ENCODE results near the gene FAM13A. TPM values are rescaled to one million over a fixed set of nuclear protein-coding genes. Genes with fewer than 3 reads are reported as not detected.

FAM13A gene
- total and polyA plus RNA-seq, 2 of the 13 experiments (the other 11 are each of a cell fraction or from before 2014, with no cell fraction given), result 1.2 to 36.2 TPM

DNA sequence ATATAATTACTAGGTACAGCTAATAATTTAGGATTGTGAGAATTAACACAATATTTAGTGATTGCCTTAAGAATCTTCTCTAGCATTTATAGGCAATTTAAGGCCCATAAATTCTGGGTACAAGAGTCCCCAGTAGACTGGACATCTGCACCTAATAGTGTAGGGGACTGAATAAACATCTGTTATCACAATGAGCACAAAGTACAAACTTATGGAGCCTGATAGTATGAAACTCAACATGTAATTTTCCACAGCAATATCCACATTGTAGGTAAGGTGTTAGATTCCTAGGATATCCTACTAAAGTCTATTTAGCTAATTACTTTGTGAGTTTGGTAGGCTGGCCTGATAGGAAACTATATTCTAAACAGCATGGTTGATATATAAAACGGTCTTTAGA is 178.3 kb downstream of the FAM13A start (continued):
- TF ChIP-seq ZNF484 (CRISPR knock-in tag; IDR thresholded peaks at IDR 0.05; ENCODE audit: borderline replicate concordance, low read depth), result no peak
- peak; percentile 17; the same call in 1 of the 2 replicates for TF ChIP-seq RXRB (CRISPR knock-in tag; IDR thresholded peaks at IDR 0.05; ENCODE audit: borderline replicate concordance)
- TF ChIP-seq, protein P1, sequence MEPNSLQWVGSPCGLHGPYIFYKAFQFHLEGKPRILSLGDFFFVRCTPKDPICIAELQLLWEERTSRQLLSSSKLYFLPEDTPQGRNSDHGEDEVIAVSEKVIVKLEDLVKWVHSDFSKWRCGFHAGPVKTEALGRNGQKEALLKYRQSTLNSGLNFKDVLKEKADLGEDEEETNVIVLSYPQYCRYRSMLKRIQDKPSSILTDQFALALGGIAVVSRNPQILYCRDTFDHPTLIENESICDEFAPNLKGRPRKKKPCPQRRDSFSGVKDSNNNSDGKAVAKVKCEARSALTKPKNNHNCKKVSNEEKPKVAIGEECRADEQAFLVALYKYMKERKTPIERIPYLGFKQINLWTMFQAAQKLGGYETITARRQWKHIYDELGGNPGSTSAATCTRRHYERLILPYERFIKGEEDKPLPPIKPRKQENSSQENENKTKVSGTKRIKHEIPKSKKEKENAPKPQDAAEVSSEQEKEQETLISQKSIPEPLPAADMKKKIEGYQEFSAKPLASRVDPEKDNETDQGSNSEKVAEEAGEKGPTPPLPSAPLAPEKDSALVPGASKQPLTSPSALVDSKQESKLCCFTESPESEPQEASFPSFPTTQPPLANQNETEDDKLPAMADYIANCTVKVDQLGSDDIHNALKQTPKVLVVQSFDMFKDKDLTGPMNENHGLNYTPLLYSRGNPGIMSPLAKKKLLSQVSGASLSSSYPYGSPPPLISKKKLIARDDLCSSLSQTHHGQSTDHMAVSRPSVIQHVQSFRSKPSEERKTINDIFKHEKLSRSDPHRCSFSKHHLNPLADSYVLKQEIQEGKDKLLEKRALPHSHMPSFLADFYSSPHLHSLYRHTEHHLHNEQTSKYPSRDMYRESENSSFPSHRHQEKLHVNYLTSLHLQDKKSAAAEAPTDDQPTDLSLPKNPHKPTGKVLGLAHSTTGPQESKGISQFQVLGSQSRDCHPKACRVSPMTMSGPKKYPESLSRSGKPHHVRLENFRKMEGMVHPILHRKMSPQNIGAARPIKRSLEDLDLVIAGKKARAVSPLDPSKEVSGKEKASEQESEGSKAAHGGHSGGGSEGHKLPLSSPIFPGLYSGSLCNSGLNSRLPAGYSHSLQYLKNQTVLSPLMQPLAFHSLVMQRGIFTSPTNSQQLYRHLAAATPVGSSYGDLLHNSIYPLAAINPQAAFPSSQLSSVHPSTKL (CRISPR knock-in tag; IDR thresholded peaks at IDR 0.05), result peak; percentile 70
- TF ChIP-seq ZMYM4 (CRISPR knock-in tag; IDR thresholded peaks at IDR 0.05), result peak; percentile 38; the same call in 1 of the 2 replicates
- TF ChIP-seq ZNF564 (CRISPR knock-in tag; IDR thresholded peaks at IDR 0.05), result no peak
- TF ChIP-seq CBX1 (IDR thresholded peaks at IDR 0.05; ENCODE audit: low read depth), result no peak

- no peaks in the 10 kb centered on the region for H3K27me3 ChIP-seq (ENCODE audit: control insufficient read depth in 1 of 2, insufficient read depth in 2 of 2, low read length in 2 of 2)
- H3K9ac ChIP-seq (ENCODE audit: insufficient read depth, low read depth, low read length), result no peak overlapping the region
- peak overlapping the region in 1 of 3 experiments; percentile 33; a peak in 1 of 6 replicates for H3K4me3 ChIP-seq (replicated peaks in 1 of 3; ENCODE audit: insufficient read depth in 1 of 3, low read depth in 2 of 3, low read length in 3 of 3)
- no peaks in the 10 kb centered on the region for H3K79me2 ChIP-seq (ENCODE audit: insufficient read depth, low read length)
- peak overlapping the region; percentile 47 for H3K4me2 ChIP-seq (ENCODE audit: low read depth, low read length)
- no peaks in the 10 kb centered on the region for H4K20me1 ChIP-seq (ENCODE audit: insufficient read depth, low read length)
- peak; percentile 49; the same call in 2 of the 3 replicates for ATAC-seq
- H3K36me3 ChIP-seq (replicated peaks in 1 of 2; ENCODE audit: control insufficient read depth in 1 of 2, insufficient read depth in 2 of 2, low read length in 2 of 2), result no peaks in the 10 kb centered on the region
- no peak for DNase-seq (ENCODE audit: low spot score)
- ChIA-PET CTCF (ENCODE audit: low intra/inter-chr PET ratio, low total read pairs) (no interaction called here), POLR2A (no interaction called here)
- no peak for TF ChIP-seq FOSL1 (CRISPR knock-in tag; IDR thresholded peaks at IDR 0.05; ENCODE audit: borderline replicate concordance)
- peak; percentile 49; the same call in 1 of the 2 replicates for TF ChIP-seq ZMYM4 (CRISPR knock-in tag; IDR thresholded peaks at IDR 0.05)
- peak; percentile 64; the same call in 1 of the 2 replicates for TF ChIP-seq ZNF292 (CRISPR knock-in tag; IDR thresholded peaks at IDR 0.05; ENCODE audit: borderline replicate concordance, low read depth)
- peak; percentile 68; the same call in 1 of the 2 replicates for TF ChIP-seq ZNF281 (CRISPR knock-in tag; IDR thresholded peaks at IDR 0.05; ENCODE audit: borderline replicate concordance)
- intact Hi-C loops (cut with micrococcal nuclease; ENCODE audit: unreplicated experiment), result no loop called here
- BruUV-seq (replicated peaks), result no TSS peak
- WGBS (ENCODE audit: low lambda C conversion rate), result 50% methylated on average over 4 of the region's 9 CpGs
- in situ Hi-C loops (cut with HindIII; ENCODE audit: extremely low pct_ligation_motif_present, low pct_unique_long_range_greater_than_20kb), result no loop called here
- no peaks in the 10 kb centered on the region for H3K9me3 ChIP-seq (ENCODE audit: low read length)
- no peak overlapping the region for H3K27ac ChIP-seq (ENCODE audit: extremely low read length, insufficient read depth, low read length)
- peaks cover 11% of the 10 kb centered on the region for H3K4me1 ChIP-seq (ENCODE audit: insufficient read depth, low read length)
- no peak overlapping the region for H2AFZ ChIP-seq (ENCODE audit: low read length)
- no peak for FAIRE-seq
Measured at GRCh38 chr4:88870428-88870827, 186.6 kb downstream of the FAM13A start.
